Mucosa of descending colon (tissue), 3 donors: ENCODE results near the gene CDC42BPA. TPM values are rescaled to one million over a fixed set of nuclear protein-coding genes. Genes with fewer than 3 reads are reported as not detected.
A peak's percentile ranks its signal among the peaks of the same experiment; 100 is the strongest.
"Not testable (repeated sequence)": the region's sequence is repeated elsewhere in the genome, so short reads cannot be mapped to it uniquely, and the experiment has no call there.

Experiments used
- ATAC-seq: fragments of 200-7000 bp; cut with Tn5 transposase; one replicate; pipeline ENCODE4 v1.9.1; 2020; ENCODE audit warnings: mild to moderate bottlenecking, moderate library complexity
- DNase-seq, 3 donors: peaks; one replicate each; pipeline ENCODE4 v3.0.0-alpha.2; 2020
- H3K36me3 ChIP-seq: fragments of 200-600 bp; one replicate; pipeline ENCODE4 v1.8.0; 2021; ENCODE audit warnings: low read depth, mild to moderate bottlenecking
- H3K4me1 ChIP-seq: fragments of 200-600 bp; one replicate; pipeline ENCODE4 v1.8.0; 2021; ENCODE audit warnings: low read depth, mild to moderate bottlenecking
- H3K4me3 ChIP-seq: fragments of 200-600 bp; one replicate; pipeline ENCODE4 v1.8.0; 2021; ENCODE audit warnings: mild to moderate bottlenecking
- H3K9me3 ChIP-seq: fragments of 200-600 bp; one replicate; pipeline ENCODE4 v1.8.0; 2021; ENCODE audit warnings: mild to moderate bottlenecking
- intact Hi-C, 2 donors: fragments of 100-400 bp; cut with DNase I in 1 of 2; cut with micrococcal nuclease in 1 of 2; formaldehyde crosslinking; loops; one replicate each; pipeline versions ENCODE4 v1.11.0 to v1.11.1; 2022; cut with DNase I, micrococcal nuclease
- total RNA-seq, 3 donors: library from RNA; stranded (reverse); fragmentation: NEBNext Ultra II Directional in 2 of 3; extraction: Animal tissue kit (Norgen Biotek cat#: 25700) in 2 of 3; gene quantifications; one replicate each; pipeline versions ENCODE4 v1.2.1 to v1.2.4, GENCODE V29; 2021 to 2023
- TF ChIP-seq, protein P1 (sequence below): fragments of 200-600 bp; IDR thresholded peaks from one replicate; pipeline ENCODE4 v1.8.0; 2022; ENCODE audit warnings: antibody characterized with exemption, mild to moderate bottlenecking
- donor health status: DM: no; HTN: no; CAD: no; lungs with moderate emphysema.
- donor health status: DM: no; HTN: no; CAD: no.
- donor health status: DM: no; HTN: yes; CAD: no.

The CDC42BPA gene
- total RNA-seq, 3 donors from 2014 or later: 32.6 to 70.7 (median 50.2) TPM

DNA sequence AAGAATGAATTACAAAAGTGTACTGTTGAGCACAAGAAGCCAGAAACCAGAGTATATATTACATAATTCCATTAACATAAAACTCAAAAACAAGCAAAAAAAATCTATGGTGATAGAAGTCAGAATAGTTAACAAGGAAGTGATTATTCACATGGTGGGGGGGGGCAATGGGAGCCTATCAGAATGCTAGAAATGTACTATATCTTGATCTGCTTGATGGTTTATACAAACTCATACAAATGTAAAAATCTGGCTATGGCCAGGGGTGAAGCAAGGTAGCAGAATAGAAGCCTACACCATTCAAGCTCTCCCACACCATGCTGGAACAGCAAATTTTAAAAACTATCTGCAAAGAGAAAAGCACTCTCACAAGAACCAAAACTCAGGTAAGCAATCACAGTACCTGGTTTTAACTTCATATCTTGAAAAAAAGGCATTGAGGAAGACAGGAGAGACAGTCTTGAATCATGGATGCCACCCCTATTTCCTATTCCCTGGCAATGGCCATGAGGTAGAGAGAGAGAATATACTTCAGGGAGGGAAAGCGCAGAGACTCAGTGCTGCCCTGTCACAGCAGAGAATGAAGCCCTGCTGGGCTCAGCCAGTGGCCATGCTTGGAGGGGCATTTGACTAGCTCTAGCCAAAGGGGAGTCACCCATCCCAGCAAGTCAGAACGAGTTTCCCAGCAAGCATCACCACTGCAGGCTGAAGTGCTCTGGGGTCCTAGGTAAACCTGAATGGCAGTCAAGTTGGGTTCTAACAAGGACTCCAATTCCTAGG, 73.8 kb downstream of the CDC42BPA start:
- intact Hi-C loops: no loop called here
- Histone ChIP-seq H3K4me3 (no peak overlapping the region), H3K4me1 (no peaks in the 10 kb centered on the region), H3K9me3 (no peaks in the 10 kb centered on the region), H3K36me3 (no peaks in the 10 kb centered on the region)
- TF ChIP-seq, protein P1, sequence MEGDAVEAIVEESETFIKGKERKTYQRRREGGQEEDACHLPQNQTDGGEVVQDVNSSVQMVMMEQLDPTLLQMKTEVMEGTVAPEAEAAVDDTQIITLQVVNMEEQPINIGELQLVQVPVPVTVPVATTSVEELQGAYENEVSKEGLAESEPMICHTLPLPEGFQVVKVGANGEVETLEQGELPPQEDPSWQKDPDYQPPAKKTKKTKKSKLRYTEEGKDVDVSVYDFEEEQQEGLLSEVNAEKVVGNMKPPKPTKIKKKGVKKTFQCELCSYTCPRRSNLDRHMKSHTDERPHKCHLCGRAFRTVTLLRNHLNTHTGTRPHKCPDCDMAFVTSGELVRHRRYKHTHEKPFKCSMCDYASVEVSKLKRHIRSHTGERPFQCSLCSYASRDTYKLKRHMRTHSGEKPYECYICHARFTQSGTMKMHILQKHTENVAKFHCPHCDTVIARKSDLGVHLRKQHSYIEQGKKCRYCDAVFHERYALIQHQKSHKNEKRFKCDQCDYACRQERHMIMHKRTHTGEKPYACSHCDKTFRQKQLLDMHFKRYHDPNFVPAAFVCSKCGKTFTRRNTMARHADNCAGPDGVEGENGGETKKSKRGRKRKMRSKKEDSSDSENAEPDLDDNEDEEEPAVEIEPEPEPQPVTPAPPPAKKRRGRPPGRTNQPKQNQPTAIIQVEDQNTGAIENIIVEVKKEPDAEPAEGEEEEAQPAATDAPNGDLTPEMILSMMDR: no peak
- DNase-seq (no peak), ATAC-seq (peak; percentile 20)

DNA sequence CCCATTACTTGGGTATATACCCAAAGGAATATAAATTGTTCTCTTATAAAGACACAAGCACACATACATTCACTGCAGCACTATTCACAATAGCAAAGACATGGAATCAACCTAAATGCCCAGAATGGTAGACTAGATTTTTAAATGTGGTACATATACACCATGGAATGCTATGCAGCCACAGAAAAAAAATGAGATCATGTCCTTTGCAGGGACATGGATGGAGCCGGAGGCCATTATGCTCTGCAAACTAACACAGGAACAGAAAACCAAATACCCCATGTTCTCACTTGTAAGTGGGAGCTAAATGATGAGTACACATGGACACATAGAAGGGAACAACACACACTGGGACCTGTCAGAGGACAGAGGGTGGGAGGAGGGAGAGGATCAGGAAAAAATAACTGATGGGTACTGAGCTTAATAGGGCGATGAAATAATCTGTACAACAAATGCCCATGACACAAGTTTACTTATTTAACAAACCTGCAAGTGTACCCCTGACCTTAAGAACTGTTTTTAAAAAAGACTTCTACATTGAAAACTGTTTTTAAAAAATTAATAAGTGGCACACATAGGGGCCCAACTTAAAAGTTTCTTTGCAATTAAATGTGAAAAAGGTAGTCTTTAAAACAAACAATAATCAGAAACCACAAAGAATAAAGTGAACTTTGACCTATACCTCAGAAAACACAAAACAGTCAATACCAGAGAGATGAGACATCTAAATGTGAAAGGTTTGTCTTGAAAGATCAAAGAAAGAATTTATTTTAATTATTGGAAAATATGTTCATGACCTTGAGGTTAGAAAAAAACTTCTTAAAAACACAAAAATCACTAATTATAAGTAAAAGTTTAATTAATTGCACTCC, 75.2 kb downstream of the CDC42BPA start:
- H3K9me3 ChIP-seq: no peaks in the 10 kb centered on the region
- H3K4me1 ChIP-seq: no peaks in the 10 kb centered on the region
- DNase-seq: no peak
- intact Hi-C loops: no loop called here
- no peak overlapping the region for H3K4me3 ChIP-seq
- ATAC-seq: no peak
- H3K36me3 ChIP-seq: no peaks in the 10 kb centered on the region
- TF ChIP-seq, protein P1: no peak

DNA sequence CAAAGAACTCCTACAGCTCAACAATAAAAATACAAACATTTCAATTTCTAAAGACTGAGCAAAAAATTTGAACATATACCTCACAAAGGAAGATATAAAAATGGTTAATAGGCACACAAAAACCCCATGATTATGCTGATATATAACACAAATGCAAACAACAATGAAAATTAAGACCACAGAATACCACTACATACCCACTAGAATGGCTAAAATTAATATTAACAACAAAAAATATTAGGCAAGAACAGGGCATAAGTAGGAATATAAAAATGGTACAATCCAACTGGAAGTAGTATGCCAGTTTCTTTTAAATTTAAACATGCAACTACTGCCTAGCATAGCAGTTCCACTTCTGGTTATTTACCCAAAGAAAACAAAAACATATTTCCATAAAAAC, 77.3 kb downstream of the CDC42BPA start:
- intact Hi-C loops: no loop called here
- Histone ChIP-seq H3K36me3 (no peaks in the 10 kb centered on the region), H3K9me3 (no peaks in the 10 kb centered on the region), H3K4me1 (no peaks in the 10 kb centered on the region), H3K4me3 (no peak overlapping the region)
- DNase-seq (no peak), ATAC-seq (no peak)
- TF ChIP-seq, protein P1: no peak

DNA sequence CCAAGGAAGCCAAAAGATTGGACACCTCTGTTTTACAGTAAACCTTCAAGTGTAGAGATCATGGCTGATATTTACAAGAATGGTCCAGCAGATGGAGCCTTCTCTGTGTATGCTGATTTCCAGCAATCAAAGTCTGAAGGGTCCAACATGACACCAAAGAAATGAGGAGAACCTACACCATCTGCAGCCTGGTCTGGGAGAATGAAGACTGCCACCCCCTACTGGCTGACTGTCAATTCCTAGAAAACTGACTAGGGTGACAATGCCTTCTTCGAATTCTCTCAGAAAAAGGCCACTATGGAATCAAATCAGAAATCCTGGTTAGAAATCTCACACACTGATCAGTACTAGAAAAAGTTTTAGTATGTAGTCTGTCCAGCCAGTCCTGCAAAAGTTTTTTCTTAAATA, 83.3 kb downstream of the CDC42BPA start:
- TF ChIP-seq, protein P1: no peak
- Histone ChIP-seq H3K36me3 (no peaks in the 10 kb centered on the region), H3K9me3 (no peaks in the 10 kb centered on the region), H3K4me3 (no peak overlapping the region), H3K4me1 (no peaks in the 10 kb centered on the region)
- DNase-seq: peak in 1 of 3 donors; percentile 65
- intact Hi-C loops: no loop called here
- peak; percentile 75 for ATAC-seq

DNA sequence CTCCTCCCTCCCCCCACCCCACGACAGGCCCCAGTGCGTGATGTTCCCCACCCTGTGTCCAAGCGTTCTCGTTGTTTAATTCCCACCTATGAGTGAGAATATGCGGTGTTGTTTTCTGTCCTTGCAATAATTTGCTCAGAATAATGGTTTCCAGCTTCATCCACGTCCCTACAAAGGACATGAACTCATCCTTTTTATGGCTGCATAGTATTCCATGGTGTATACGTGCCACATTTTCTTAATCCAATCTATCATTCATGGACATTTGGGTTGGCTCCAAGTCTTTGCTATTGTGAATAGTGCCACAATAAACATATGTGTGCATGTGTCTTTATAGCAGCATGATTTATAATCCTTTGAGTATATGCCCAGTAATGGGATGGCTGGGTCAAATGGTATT, 87.2 kb downstream of the CDC42BPA start:
- intact Hi-C loops, H3K36me3 ChIP-seq, H3K4me3 ChIP-seq, H3K9me3 ChIP-seq, ATAC-seq, H3K4me1 ChIP-seq, DNase-seq: not testable (repeated sequence)

DNA sequence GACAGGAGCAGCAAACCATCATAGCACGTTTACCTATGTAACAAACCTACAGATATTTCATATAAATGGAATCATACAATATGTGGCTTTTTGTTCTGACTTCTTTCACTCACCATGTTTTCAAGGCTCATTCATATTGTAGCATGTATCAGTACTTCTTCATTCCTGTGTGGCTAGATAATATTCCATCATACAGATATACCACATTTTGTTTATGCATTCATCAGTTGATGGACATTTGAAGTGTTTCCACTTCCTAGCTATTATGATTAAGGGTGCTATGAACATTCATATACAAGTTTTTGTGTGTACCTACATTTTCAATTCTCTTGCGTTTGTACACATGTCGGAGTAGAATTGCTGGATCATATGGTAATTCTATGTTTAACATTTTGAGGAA, 90.1 kb downstream of the CDC42BPA start:
- H3K36me3 ChIP-seq: no peaks in the 10 kb centered on the region

More for the DNA sequence above, 90.1 kb downstream of the CDC42BPA start:
- ATAC-seq (no peak), DNase-seq (no peak)
- H3K9me3 ChIP-seq: no peaks in the 10 kb centered on the region
- H3K4me3 ChIP-seq: no peak overlapping the region
- TF ChIP-seq, protein P1: no peak
- intact Hi-C loops: no loop called here
- H3K4me1 ChIP-seq: peaks cover 5% of the 10 kb centered on the region
